Left cardiac atrium (tissue), 4 donors: ENCODE data around the gene AGAP5. TPM values are rescaled to one million over a fixed set of nuclear protein-coding genes. Genes with fewer than 3 reads are reported as not detected.
"Not testable (repeated sequence)": the region's sequence is repeated elsewhere in the genome, so short reads cannot be mapped to it uniquely, and the experiment has no call there.

ENCODE experiments used
- ATAC-seq, 2 donors: fragments of 200-7000 bp; cut with Tn5 transposase; one replicate each; pipeline ENCODE4 v1.9.1; 2020; ENCODE audit warnings: mild to moderate bottlenecking in 2 of 2, moderate library complexity in 2 of 2
- DNase-seq: peaks from one replicate; pipeline ENCODE4 v3.0.0-alpha.2; 2020
- intact Hi-C, 2 donors: fragments of 100-400 bp; cut with DNase I; formaldehyde crosslinking; loops; one replicate each; pipeline versions ENCODE4 v1.14.1 to v1.15.1; 2022 to 2023
- total RNA-seq, 2 donors: library from RNA; stranded (reverse); fragmentation: NEBNext Ultra II Directional; extraction: Animal tissue kit (Norgen Biotek cat#: 25700); gene quantifications; one replicate each; pipeline ENCODE4 v1.2.1, GENCODE V29; 2021
- donor health status: DM: no; HTN: yes; CAD: no.
- donor health status: DM: no; HTN: yes; CAD: no; lungs with severe emphysema.
- donor health status: DM: yes; HTN: yes; CAD: no.
- donor health status: Dilated cardiomyopathy.

Gene AGAP5
- total RNA-seq, 2 donors from 2014 or later = 4.2 to 4.4 TPM

DNA sequence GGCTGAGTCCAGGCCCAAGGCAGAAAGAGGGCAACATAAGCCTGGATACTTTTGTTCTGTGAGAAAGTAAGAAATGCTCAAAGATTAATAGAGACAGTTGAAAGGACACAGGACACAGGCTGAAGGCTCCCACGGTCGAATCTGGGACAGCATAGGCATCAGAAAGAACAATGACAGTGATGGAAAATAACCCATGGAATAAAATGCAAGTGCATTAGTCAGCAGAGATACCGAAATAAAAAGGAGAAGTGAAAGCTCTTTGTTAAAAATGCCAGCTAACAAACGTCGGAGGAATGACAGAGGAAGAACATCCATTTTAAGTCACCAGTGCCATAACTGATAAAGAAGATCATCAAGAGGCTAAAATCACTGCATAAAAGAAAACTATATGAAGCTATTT is 19.6 kb upstream of the AGAP5 start:
- ATAC-seq (peak in 1 of 2 donors; percentile 36), DNase-seq (no peak)
- intact Hi-C loops = no loop called here

DNA sequence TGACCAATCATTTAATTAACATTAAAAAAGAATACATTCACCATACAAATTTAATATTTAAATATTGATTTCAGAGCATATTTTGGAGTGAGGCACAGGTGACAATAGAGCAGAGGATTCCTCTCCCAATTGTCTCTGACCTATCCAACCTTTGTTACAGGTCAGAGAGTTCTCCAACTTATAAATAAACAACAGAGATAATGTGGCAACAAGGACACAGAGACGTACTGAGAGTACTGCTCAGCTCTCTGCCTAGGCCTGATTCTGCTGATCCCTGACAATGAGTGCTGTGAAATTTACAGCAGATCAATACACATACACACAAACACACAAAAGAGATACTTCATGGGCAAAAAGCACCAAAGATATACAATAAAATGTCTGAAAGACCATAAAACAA is 18.3 kb upstream of the AGAP5 start:
- DNase-seq = no peak
- no peak for ATAC-seq
- intact Hi-C loops = no loop called here

DNA sequence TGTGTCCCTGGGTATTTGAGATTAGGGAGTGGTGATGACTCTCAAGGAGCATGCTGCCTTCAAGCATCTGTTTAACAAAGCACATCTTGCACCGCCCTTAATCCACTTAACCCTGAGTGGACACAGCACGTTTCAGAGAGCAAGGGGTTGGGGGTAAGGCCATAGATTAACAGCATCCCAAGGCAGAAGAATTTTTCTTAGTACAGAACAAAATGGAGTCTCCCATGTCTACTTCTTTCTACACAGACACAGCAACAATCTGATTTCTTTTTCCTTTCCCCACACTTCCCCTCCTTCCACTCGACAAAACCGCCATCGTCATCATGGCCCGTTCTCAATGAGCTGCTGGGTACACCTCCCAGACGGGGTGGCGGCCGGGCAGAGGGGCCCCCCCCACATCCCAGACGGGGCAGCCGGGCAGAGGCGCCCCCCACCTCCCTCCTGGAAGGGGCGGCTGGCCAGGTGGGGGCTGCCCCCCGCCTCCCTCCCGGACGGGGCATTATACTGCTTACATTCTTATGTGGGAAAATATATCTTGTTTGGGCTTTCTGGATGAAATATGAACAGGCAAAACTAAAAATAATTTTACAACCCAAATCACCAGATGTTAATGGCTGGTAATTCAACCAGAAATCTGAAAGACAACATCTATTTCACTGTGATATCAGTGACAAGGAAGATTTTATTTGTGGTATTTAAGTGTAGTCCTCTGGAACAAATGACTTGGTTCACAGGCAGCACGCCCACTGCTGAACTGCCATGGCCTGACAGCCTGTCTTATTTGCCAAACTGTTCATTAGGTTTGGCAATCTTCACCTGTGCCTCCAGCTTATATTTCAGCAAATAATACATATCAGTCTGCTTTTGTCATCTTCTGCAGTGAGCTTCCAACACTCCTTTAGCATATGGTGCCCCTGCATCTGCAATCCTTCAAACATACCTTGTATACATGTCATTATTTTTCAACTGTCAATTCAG is 17.6 kb upstream of the AGAP5 start:
- DNase-seq, intact Hi-C loops, ATAC-seq: not testable (repeated sequence)

DNA sequence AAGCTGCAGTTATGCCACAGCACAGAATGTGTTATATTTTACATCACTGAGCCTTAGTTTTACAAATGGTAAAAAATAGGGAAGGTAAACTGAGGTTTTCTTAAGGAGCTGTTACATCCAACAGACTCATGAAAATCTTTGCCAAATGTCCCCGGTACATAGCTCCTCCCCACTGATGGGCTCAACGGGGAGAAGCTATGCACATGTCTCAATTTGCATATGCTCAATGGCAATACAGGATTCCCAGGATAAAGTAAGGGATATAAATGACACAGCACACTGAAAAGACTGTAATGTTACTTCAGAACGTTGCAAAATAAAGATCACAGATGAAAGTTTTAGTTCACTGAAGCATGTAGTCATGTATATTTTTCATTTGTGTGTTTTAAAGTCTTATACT is 16.6 kb upstream of the AGAP5 start:
- ATAC-seq, intact Hi-C loops: not testable (repeated sequence)

DNA sequence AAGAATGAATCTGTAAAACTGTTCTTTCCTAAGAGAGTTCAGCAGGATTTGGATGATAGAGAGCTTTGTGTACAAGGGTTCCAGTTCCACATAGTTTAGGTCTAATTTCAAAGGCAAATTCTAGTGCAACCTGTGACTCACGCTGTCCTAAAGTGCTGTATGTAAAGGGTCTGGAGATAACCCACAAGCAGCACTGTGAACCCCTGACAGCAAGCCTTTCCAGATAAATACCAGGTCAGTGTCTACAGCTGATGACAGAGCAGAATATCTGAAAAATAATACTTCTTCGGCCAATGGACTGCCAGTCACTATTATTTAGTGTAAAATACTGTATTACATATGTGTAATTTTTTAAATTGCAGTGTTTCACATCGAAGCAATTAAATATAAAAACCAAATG is 16.0 kb upstream of the AGAP5 start:
- intact Hi-C loops, DNase-seq: not testable (repeated sequence)
- peak in 1 of 2 donors; percentile 34 for ATAC-seq

More for the DNA sequence above, 16.6 kb upstream of the AGAP5 start:
- DNase-seq = not testable (repeated sequence)

DNA sequence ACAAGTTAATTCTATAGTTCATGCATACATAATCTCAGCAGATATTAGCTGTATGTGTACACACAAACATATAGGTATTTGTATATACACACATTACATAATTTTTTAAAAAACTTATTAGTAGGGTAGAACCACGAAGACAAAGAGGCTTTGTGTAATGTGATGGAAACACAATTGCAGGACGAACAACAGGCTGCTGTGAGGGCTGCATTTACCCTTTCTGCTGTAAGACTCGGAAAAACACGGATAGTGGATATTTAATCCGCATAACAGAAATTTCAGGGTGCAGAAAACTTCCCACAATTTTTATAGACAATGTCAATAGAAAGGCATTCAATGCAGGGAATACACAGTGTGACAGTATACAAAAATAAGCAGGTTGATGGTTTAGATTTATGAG is 13.8 kb upstream of the AGAP5 start:
- intact Hi-C loops, ATAC-seq, DNase-seq: not testable (repeated sequence)

DNA sequence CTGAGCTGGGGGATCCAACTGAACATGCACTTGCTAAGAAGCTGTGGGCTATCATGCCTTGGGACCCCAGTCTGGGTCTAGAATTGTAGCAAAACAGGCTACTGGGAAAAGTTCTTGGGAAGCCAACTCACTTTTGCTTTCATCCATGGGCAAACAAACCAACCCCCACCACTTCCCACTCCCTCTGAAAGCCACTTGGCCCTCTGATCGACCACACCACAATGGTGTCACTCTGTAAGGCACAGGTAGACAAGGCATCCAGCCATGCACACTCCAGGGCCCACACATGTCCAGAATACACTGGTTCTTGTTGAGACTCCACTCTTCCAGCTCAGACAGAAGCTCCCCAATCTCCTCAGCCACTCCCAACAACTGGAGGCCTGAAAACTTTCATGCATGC is 10.2 kb upstream of the AGAP5 start:
- intact Hi-C loops, ATAC-seq, DNase-seq: not testable (repeated sequence)

DNA sequence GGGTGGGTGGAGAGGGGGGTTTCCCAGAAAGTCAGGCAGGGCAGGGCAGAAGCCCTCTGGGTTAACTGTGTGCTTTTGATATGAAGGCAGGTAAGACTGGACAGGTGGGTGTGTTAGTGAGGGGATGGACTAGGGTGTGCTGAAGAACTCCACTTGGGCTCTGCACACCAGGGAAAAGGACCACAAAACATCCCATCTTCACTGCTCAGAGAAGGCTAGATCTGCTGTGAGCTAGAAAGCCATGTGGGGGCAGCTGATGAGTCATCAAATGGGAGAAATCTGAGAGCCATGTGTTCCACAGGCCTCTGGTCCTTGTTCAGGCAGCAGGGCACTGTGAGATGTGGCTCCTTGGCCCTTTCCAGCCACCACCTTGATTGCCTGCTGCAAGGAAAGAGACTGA is 9.7 kb upstream of the AGAP5 start:
- intact Hi-C loops, DNase-seq, ATAC-seq: not testable (repeated sequence)

DNA sequence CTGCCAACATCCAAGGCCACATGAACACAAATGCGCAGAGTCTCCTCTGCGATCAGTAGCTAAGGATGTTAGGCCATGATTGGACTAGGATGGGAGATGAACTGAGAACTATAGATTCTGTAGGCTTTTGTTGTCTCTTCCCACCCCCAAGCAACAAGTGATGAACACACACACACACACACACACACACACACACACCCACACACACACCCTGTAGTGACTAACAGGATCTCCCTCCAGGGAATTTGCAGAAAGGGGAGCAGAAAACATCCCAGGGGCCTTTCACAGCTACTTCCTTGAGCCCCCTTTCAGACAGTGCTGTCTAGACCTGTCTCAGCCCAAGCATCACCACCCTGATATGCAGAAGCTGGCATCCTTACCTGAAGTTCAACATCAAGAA is 8.6 kb upstream of the AGAP5 start:
- ATAC-seq, DNase-seq, intact Hi-C loops: not testable (repeated sequence)

DNA sequence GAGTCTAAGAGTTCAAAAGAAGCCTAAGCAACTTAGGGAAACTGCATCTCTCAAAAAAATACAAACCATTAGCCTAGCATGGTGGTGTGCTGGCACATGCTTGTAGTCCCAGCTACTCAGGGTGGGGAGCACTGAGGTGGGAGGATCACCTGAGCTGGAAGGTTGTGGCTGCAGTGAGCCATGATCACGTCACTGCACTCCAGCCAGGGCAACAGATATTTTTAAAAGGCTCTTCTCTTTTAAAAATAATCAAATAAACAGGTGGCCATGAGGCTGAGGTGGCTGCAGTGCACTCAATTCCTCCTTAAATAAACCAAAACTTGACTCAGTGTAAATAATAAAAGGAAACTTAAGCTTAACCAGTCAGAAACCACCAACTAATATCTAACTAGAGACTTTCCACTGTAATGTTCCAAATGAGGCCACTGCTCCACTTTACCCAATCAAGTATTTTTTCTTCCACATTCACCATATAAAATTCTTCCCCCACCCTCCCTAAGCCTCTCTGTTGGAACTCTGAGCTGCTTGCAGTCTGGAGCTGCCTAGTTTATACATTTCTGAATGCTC is 7.7 kb upstream of the AGAP5 start:
- DNase-seq, intact Hi-C loops, ATAC-seq: not testable (repeated sequence)

DNA sequence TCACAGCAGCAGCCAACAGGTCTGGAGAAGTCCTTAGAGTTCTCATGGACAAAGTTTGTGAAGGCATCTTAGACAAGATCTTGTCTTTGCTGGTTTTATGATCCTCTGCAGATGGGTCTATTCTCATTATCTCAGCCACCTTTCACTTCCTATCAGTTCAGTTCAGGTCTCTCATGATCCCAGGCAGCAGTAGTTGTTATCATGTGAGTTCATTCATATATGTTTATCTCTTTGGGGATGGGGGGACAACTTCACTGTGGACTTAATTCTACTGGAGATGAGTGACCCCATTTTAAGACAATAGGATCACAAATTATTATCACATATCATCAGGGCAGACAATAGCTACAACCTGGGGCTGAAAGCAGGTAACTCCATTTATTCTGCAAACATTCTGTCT is 6.0 kb upstream of the AGAP5 start:
- DNase-seq, intact Hi-C loops, ATAC-seq: not testable (repeated sequence)

DNA sequence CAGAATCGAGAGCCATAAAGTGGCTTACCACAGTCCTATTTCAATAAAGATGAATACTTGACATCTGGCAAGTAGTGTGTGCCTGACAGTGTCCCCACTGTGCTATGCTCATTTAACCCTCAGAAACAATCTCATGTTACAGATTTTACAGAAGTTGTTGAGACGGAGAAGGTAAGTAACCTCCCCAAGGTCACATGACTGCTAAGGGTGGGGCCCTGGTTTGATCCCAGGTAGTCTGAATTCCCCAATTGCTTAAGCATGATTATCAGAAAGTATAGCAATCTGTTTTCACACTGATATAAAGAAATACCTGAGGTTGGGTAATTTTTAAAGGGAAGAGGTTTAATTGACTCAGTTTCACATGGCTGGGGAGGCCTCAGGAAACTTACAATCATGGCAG is 910 bp upstream of the AGAP5 start:
- DNase-seq, intact Hi-C loops, ATAC-seq: not testable (repeated sequence)

DNA sequence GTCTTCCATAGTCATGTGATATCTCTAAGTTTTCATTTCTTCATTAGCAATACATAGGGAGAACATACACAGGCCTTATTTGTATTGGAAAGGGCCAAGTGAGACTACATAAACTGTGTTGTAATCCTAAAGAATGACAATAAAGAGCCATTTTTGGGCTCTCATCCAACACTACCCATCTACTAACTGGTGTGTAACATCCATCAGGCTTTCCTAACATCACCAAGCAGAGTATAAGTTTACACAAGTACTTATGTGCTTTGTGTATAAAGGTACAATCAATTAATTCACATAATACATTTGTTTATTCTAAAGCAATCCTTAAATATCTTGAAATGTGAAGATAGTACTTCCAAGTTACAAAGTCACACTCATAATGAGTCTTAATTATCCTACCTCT is 2.6 kb downstream of the AGAP5 start:
- intact Hi-C loops, DNase-seq, ATAC-seq: not testable (repeated sequence)

DNA sequence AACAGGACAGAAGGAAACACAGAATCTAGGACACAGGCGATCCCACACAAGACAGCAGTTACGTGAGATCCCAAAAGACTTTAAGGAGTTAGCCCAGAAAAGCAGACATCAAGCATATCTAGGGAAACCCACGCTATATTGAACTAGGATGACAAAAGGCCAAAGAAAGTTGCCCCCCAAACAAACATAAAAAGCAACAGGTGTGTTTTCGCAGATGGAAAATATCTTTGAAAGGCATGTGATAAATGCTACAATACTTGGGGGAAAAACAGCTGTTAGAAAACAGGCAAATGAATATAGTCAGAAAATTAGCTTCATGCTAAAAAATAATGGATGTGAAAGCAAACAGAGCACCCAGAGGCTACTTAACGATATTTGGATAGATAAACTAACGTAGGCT is 7.2 kb downstream of the AGAP5 start:
- ATAC-seq = not testable (repeated sequence)

DNA sequence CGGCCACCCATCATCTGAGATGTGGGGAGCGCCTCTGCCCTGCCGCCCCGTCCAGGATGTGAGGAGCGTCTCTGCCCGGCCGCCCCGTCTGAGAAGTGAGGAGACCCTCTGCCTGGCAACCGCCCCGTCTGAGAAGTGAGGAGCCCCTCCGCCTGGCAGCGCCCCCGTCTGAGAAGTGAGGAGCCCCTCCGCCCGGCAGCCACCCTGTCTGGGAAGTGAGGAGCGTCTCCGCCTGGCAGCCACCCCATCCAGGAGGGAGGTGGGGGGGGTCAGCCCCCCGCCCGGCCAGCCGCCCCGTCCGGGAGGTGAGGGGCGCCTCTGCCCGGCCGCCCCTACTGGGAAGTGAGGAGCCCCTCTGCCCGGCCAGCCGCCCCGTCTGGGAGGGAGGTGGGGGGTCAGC is 8.3 kb downstream of the AGAP5 start:
- DNase-seq, intact Hi-C loops: not testable (repeated sequence)

More for the DNA sequence above, 7.2 kb downstream of the AGAP5 start:
- intact Hi-C loops, DNase-seq: not testable (repeated sequence)

DNA sequence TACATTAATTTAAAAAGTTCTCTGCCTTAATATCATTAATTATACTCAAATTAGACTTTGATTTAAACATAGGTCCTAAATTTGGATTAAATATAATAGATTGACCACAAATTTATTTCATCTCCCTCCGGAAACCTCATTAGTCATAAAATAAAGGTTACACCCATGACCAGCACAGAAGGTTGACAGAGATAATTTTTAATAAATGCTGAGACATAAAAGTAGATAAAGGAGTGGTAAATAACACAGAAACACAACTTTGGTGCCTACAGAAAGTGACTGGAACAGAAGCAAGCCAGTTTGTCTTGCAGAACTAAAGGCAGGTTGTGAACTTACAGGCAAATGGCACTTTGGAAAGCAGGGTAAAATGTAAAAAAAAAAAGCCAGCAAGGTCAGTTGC is 10.3 kb downstream of the AGAP5 start:
- intact Hi-C loops, ATAC-seq, DNase-seq: not testable (repeated sequence)

More for the DNA sequence above, 8.3 kb downstream of the AGAP5 start:
- ATAC-seq = not testable (repeated sequence)

DNA sequence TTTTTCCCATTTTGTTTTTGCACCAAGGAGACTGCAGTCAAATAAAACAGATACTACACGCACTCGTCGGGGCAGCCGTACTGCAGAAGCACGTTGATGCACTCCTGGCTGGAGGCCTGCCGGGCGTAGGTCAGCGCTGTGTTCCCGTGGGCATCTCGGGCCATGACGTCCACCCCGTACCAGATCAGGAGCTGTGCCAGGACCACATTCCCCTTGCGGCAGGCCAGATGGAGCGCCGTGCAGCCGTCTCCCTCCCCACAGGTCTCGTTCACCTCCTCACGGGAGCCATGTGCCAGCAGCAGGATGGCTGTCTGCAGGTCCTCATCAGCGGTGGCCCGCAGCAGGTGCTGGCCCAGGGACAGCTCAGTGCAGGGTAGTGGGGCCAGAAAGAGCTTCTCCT is 23.4 kb downstream of the AGAP5 start:
- ATAC-seq, intact Hi-C loops: not testable (repeated sequence)

DNA sequence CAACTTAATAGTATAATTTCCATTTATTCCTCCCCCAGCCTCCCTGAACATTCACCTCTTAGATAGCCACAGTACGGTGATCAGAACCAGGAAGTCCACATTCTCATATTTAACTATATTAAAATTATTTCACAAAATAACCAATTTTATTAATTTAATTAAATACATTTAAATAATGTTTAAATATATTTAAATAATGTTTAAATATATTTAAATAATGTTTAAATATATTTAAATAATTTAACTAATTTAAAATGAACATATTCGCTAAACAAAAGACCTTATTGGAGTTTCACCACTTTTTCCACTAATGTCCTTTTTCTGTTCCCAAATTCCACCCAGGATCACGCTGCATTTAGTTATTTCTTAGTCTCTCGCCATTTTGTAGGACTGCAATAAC is 29.5 kb downstream of the AGAP5 start:
- DNase-seq, ATAC-seq, intact Hi-C loops: not testable (repeated sequence)

More for the DNA sequence above, 23.4 kb downstream of the AGAP5 start:
- not testable (repeated sequence) for DNase-seq

DNA sequence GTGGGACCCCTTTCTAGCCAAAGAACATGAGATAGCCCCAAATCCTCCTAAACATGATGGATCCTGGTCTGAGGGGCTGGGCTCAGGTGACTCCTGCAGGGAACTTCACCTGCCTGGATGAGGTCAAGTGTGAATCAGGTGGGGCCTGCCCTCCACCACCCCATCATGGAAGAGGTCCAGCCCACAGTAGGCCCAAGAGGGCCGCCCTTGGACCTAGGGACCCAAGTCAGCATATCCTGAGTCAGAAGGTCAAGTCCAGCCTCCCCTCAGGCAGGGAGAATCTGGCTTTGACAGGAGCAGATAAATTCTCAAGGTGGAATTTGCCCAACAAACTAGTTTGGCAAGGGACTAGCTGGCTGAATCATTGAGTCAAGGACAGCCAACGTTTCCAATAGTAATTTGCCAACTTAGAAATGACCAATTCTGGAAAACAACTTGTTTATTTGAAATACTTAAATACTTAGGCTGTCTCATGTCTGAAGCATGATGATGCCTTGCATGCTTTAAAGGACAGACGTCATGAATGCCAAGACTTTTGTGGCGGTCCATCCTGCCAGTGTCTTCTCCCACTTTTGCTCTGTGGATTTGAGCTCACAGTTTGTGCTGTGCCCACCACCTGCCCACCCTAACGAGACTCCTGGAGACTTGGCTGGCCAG is 31.6 kb downstream of the AGAP5 start:
- ATAC-seq, DNase-seq, intact Hi-C loops: not testable (repeated sequence)
